HG03439 (cell line): ENCODE measurements around the gene LCN2.

ENCODE experiments used
- ATAC-seq: cut with Tn5 transposase; IDR thresholded peaks from one replicate; pipeline ENCODE4 v1.9.1; 2021; ENCODE audit warnings: mild to moderate bottlenecking, moderate library complexity; ENCODE audit not compliant: unreplicated experiment

LCN2 gene

GRCh38 chr9:128146591-128147120 lies 2.6 kb upstream of the LCN2 start:
- ATAC-seq: no peak

- no peak for ATAC-seq
These were observed 698 bp upstream of the LCN2 start for GRCh38 chr9:128148509-128149000.

GRCh38 chr9:128149951-128150593 lies 819 bp downstream of the LCN2 start:
- ATAC-seq: no peak

GRCh38 chr9:128150594-128151308 lies 1.5 kb downstream of the LCN2 start:
- no peak for ATAC-seq

- ATAC-seq: no peak
These were observed 2.3 kb downstream of the LCN2 start for GRCh38 chr9:128151309-128152132.

GRCh38 chr9:128152133-128153059 lies 3.1 kb downstream of the LCN2 start:
- ATAC-seq: no peak

- ATAC-seq: no peak
These were observed 4.0 kb downstream of the LCN2 start for GRCh38 chr9:128153060-128153946.

GRCh38 chr9:128153947-128154695 lies 4.9 kb downstream of the LCN2 start:
- ATAC-seq: no peak

GRCh38 chr9:128155736-128156500 lies 6.7 kb downstream of the LCN2 start:
- no peak for ATAC-seq

GRCh38 chr9:128159522-128159783 lies 10.2 kb downstream of the LCN2 start:
- ATAC-seq: no peak

GRCh38 chr9:128159784-128160602 lies 10.7 kb downstream of the LCN2 start, which contains the start of gene BBLN:
TSS of gene BBLN (plus strand) at chr9:128160265. CDS start at chr9:128160408, 143 bp downstream.
- ATAC-seq: peak; percentile 70

- ATAC-seq: peak; percentile 11
These were observed 11.3 kb downstream of the LCN2 start for GRCh38 chr9:128160603-128160987.

GRCh38 chr9:128161215-128161902 lies 12.1 kb downstream of the LCN2 start:
- no peak for ATAC-seq

GRCh38 chr9:128162215-128163026 lies 13.2 kb downstream of the LCN2 start:
- ATAC-seq: no peak

GRCh38 chr9:128163027-128163515 lies 13.8 kb downstream of the LCN2 start:
- ATAC-seq: no peak
